SK-N-MC (cell line): ENCODE measurements around the gene BRI3.

ENCODE experiments used
- EZH2 ChIP-seq: fragments of 200-600 bp; sonication (generic); IDR thresholded peaks from one replicate; pipeline ENCODE4 v1.6.1; 2017; ENCODE audit warnings: antibody characterized with exemption
- FOXP2 ChIP-seq: optimal IDR thresholded peaks from 2 replicates; pipeline ENCODE3; 2011; ENCODE audit warnings: mild to moderate bottlenecking, moderate library complexity; ENCODE audit not compliant: insufficient read depth; ENCODE audit errors: extremely low read length, control extremely low read depth
- POLR2AphosphoS5 ChIP-seq: IDR thresholded peaks from 2 replicates; pipeline ENCODE4 v1.6.1; 2012; ENCODE audit warnings: mild to moderate bottlenecking, low read depth, low read length, borderline replicate concordance

GRCh38 chr7:98329100-98329790 is 47.8 kb downstream of the BRI3 start:
- TF ChIP-seq EZH2 (no peak), POLR2AphosphoS5 (no peak), FOXP2 (no peak)
